Heart left ventricle (tissue), 13 donors: Measurements from ENCODE around the gene TMEM270.

Experiments used
- POLR2A ChIP-seq, 2 donors: fragments of 450-650 bp; IDR thresholded peaks; one replicate each; pipeline ENCODE4 v1.6.1; 2017; ENCODE audit warnings: antibody characterized with exemption in 2 of 2, mild to moderate bottlenecking in 2 of 2, moderate library complexity in 2 of 2
- TF ChIP-seq, protein P1 (sequence below), 12 donors: fragments of 200-600 bp; sonication (generic) in 4 of 12; IDR thresholded peaks; one replicate each; pipeline versions ENCODE4 v1.5.0 to v1.8.0; 2018 to 2022; ENCODE audit warnings: antibody characterized with exemption in 12 of 12, mild to moderate bottlenecking in 5 of 12
- donor health status: ischemic (EF 13 %, LVEDD 7.1; RV severe dilation, severe dysfunction).
- donor health status: DM: no; HTN: yes; CAD: no.
- donor health status: DM: no; HTN: no; CAD: no.
- donor health status: ischemic (EF 25% LVEDD 6.9; RV normal size, moderate dysfunction).
- donor health status: ischemic (EF 25% LVEDD 5.7; RV mildly dilated, moderate dysfunction).
- donor health status: ischemic (EF 35%, LVEDD 5.7; RV mildly dilated, moderate dysfunction).
- donor health status: nonischemic (EF 11% LVEDD 7.7; RV severe dilation, severe dysfunction).
- donor health status: DM: yes; HTN: yes; CAD: no.
- donor health status: PGD.
- donor health status: ischemic (EF 29% LVEDD 5.4; RV normal size, mild dysfunction).
- donor health status: nonischemic (EF 23%, LVEDD 6.1; RV moderate dilation, normal function).

DNA sequence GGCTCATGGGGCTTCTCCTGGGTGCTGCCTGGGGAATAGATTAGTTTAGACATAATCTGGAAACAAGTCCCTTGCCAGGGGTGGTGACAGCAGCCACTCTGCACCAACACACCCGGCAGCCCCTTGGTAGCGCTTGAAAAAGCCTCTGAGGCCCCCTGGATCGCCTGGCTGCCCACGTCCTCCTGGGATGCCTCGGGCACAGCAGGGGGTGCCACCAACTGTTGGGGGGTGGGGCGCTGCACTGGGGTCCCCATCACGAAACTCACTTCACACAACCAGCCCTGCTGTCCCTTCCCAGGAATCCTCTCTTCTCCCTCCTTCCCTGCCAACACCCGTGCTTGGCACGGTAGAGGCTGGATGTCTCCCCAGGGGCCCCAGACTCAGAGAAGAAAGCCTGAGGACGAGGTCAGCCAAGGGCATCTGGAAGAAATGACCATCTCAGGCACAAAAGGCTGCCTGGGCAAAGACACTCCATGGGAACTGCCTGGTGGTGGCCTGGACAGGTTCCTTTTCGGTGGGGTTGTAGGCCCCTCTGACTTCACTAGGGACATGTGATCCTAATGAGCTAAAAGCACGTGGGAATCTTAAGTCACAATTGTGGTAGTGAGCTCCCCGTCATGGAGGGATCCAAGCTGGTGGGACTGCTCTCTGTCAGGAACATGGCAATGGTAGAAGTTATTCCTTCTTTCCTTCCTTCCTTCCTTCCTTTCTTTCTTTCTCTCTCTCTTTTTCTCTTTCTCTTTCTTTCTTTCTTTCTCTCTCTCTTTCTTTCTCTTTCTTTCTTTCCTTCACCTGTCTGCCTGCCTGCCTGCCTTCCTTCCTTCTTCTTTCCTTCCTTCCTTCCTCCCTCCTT, 11.3 kb downstream of the TMEM270 start:
- TF ChIP-seq, protein P1, sequence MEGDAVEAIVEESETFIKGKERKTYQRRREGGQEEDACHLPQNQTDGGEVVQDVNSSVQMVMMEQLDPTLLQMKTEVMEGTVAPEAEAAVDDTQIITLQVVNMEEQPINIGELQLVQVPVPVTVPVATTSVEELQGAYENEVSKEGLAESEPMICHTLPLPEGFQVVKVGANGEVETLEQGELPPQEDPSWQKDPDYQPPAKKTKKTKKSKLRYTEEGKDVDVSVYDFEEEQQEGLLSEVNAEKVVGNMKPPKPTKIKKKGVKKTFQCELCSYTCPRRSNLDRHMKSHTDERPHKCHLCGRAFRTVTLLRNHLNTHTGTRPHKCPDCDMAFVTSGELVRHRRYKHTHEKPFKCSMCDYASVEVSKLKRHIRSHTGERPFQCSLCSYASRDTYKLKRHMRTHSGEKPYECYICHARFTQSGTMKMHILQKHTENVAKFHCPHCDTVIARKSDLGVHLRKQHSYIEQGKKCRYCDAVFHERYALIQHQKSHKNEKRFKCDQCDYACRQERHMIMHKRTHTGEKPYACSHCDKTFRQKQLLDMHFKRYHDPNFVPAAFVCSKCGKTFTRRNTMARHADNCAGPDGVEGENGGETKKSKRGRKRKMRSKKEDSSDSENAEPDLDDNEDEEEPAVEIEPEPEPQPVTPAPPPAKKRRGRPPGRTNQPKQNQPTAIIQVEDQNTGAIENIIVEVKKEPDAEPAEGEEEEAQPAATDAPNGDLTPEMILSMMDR (IDR thresholded peaks at IDR 0.05): no peak
- TF ChIP-seq POLR2A (IDR thresholded peaks at IDR 0.05): no peak
